GM21786 (cell line): ENCODE results near the gene WNT6.

ENCODE experiments used
- ATAC-seq: cut with Tn5 transposase; IDR thresholded peaks from one replicate; pipeline ENCODE4 v1.9.1; 2021; ENCODE audit not compliant: unreplicated experiment

WNT6 gene

DNA sequence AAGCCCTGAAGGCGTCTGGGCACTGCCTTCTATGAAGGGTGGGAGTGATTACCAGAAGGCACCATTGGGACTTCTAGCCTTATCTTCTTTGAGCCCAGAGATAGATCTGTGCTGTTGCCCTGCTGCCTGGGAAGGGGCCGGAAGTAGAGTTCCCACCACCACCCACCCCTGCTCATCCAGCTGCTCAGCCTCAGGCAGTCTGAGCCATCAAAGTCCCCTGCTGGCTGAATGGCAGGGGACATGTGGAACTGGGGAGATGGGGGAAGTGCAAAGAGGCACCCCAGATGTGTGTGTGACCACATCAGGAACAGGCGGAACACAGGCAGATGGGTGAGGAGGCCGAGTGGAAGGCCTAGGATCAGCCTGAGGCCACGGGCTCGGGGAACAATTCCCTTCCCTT, 17.7 kb downstream of the WNT6 start:
- no peak for ATAC-seq

DNA sequence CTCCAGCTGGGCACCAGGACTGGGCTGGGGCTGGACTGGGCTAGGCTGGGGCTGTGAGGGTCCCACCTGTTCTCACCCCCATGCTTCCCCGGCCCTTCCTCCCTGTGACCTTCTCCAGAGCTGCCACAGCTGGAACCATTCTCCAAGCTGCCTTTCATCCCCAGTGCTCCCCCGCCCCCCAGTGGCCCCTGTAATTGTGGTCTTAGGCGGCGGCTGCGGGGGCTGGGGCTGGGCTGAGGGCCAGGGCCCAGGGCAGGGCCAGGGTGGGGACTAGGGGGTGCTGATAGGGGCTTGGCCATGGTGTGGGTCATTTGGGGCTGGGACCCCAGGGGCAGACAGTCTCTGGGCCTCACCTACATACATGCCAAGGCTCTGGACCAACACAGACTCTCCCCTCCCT, 18.3 kb downstream of the WNT6 start:
- ATAC-seq: no peak

- no peak for ATAC-seq
Measured at GRCh38 chr2:218878486-218878885, 18.9 kb downstream of the WNT6 start.

DNA sequence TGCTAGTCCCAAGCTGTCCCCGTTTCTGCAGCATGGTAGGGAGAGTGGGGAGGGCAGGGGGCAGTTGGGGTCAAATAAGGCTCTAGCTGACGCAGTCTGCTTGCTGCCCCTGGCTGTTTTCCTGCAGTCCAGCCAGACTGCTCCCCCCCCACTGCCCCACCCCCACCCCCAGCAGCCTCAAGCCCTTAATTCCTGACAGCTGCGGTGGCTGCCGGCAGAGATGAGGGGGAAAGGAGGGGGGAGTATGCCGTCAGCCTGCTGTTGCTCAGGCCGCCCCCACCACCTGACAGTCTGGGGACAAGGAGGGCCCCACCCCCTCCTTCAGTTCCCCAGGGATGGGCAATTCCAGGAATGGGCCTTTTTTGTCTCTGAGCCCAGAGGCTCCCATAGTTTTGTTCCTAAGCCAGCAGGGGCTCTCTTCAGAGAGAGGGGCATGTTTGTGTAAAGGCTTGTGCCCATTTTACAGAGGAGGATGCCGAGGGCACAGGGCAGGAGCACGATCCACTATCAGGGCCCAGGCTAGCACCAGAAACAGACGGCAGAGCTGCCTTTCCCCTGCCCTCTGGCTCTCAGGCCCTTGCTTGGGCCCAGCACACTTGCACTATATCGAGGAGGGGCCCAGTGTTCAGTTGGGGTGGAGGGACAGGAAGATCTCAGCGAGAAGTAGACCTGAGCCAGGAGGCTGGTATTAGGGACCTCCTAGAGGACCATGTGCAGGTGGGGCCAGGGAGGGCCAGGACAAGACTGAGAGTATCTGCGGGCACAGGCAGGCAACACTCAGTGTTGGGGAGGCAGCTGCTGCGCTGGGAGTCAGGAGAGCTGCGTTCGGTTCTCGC, 19.5 kb downstream of the WNT6 start:
- no peak for ATAC-seq

DNA sequence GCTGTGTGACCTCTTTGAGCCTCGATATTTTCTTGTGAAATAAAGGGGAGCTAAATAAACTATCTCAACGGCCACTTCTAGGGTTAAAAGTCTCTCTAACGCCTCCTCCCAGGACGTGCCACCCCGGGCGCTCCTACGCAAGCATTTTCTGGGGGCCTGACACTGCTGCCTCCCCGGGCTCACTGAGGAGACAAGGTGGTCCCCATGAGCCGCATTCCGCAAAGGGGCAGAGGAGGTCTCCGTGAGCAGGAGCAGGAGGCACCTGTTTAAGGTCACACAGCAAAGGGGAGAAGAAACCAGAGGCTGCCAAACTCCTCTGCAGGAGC, 20.1 kb downstream of the WNT6 start:
- ATAC-seq: no peak

GRCh38 chr2:218880102-218880858, 20.7 kb downstream of the WNT6 start, which contains the start of gene WNT10A:
TSS of gene WNT10A (plus strand) at chr2:218880852. CDS start at chr2:218880996, 144 bp downstream.
- ATAC-seq: peak; percentile 73

DNA sequence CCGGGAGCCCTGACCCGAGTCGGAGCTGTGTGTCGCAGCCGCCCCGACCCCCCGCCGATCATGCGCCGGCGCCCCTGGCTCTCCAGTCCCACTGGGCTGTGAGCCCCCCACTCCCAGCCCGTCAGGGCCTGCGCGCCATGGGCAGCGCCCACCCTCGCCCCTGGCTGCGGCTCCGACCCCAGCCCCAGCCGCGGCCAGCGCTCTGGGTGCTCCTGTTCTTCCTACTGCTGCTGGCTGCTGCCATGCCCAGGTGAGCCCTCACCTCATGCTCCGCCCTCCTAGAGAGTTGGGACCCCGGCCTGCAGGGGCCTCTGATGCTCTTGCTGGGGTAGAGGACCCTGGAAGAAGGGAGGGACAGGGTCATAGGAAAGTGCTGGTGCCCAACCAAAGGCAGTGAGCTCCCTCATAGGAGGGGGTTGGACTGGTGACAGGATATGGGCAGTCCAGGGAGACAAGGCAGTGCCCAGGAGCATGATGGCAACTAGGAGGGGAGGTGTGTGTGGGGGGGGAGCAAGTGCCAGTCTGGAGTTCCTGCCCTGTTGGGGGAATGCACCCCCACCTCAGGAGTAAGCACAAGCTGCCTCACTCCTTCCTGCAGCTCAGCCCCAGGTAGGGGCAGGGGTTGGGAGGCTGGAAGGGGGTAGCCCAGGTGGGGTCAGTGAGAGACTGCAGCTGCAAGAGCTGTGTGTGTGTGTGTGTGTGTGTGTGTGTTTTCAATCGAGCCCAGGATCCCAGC, 21.4 kb downstream of the WNT6 start:
- no peak for ATAC-seq

DNA sequence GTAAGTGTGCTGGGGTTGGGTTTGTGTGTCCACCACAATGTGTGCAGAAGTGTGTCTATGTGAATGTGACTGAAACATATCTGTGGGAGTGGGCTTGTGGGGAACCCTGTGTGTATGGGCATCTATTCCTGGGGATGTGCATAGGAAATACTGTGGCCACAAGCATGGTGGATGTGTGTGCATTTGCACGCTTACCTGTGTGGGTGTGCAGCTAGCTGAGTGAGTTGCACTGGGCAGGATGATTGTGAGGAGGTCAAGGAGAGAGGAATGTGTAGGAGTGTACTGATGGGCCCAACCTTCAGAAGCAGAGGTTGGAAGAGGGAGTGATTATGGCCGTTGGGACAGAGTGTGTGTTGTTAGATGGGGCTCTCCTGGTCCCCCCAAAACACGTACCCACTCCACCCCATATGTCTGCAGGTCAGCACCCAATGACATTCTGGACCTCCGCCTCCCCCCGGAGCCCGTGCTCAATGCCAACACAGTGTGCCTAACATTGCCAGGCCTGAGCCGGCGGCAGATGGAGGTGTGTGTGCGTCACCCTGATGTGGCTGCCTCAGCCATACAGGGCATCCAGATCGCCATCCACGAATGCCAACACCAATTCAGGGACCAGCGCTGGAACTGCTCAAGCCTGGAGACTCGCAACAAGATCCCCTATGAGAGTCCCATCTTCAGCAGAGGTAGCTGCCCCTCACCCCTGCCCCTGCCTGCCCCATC, 22.3 kb downstream of the WNT6 start:
- no peak for ATAC-seq

- no peak for ATAC-seq
Measured at GRCh38 chr2:218882461-218882816, 22.8 kb downstream of the WNT6 start.

DNA sequence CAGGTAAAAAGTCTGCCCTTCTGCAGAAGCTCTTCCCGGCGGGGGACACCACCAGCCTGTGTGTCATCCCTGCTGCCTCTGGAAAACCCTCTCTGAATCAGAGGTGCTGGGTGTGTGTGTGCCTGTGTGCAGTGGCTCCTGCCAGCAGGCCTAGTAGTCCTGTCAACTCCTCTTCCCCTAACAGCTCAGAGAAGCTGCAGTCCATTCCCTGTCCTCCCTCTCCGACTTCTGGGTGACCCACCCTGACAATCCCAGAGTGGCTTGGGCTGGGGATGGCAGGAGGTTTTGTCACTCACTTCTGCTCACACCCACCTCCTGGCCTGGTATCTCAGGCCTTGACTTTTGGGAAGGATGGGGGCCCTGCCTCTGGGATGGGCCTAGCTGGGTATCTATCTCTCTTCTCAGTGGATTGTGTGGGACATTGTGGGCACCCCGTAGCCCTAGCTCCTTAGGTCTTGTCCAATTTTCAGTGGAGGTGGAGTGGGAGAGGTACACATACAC, 23.3 kb downstream of the WNT6 start:
- ATAC-seq: no peak

GRCh38 chr2:218883491-218884490, 24.2 kb downstream of the WNT6 start:
- no peak for ATAC-seq

DNA sequence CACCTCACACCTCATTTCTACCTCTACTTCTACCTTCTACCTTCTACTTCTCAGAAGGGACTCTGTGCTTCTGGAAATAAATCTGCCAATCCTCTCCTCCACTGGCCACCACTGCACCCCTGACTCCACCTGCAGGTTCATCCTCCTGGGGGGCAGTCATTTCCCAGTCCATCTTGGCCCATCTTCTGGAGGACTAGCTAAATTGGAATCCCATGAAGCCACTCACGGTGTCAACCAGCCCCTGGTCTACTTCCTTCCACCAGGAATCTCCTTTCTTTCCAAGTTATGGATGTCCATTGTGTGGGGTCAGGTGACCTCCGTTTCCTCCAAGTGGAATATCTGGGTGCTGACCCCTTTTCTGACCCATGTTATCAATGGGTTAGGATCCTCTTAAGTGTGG, 24.9 kb downstream of the WNT6 start:
- ATAC-seq: no peak

GRCh38 chr2:218885981-218886947, 26.7 kb downstream of the WNT6 start:
- ATAC-seq: peak; percentile 58

- no peak for ATAC-seq
Measured at GRCh38 chr2:218887079-218887478, 27.5 kb downstream of the WNT6 start.

DNA sequence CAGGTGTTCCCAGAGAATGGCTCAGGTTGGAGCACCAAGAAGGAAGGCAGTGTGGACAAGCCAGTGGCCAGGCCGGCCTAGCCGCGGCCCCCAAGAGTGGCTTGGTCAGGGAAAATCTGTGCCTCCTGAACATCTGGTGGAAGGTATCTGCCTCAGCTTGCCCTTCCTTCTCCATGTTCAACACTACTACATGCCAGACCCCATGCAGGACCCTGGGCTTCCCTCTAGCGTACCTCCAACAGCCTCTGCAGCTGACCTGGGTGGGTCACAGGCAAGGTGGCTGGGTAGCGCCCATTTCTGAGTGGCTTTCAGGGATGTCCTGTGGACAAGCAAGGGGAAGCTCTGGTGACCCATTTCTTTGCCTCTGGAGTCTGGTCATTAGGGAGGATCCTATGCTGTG, 28.7 kb downstream of the WNT6 start:
- ATAC-seq: no peak

- no peak for ATAC-seq
Measured at GRCh38 chr2:218889937-218890336, 30.3 kb downstream of the WNT6 start.

GRCh38 chr2:218890369-218890768, 30.8 kb downstream of the WNT6 start:
- ATAC-seq: no peak

DNA sequence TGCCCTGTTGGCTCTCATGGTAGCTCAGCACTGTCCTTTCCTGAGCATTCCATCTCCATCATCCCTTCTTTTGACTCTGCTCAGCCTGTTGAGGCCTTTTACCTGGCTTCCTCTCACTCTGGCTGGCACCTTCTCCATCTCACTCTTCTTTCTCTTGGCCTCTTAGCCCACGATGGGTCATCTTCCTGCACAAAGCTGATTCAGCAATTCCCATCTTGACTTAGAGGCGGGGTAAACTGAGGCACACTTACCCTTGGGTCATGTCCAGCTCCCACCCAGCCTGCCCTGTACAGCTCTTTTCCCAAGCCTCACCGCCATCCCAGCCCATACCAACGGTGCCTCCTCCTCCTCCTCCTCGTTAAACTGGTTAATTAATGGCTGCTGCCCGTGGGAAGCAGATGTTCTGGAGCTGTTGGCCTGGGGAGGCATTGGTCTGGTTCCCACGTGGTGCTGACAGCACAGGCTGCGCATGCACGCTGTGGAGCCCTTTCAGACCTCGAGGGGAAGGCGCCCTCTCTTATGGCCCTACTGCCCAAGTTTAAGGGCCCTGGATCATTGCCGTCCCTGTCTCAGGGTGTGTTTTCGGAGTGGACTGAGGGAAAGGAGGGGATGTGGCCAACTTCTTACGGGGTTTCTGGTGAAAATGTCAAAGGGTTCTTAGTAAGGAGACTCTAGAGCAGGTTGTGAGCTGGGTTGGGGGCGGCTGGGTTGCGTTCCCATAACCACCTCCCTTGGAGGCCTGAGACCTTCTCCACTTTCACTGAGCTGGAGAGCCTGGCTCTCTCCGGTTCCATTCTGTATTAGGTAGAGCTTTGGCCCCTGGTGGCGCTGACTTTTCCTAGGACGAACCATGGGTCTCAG, 31.9 kb downstream of the WNT6 start:
- no peak for ATAC-seq
